Smooth muscle cell of the pulmonary artery (primary cell): ENCODE measurements around the gene LGALS13. TPM values are rescaled to one million over a fixed set of nuclear protein-coding genes. Genes with fewer than 3 reads are reported as not detected.

ENCODE experiments used
- total RNA-seq: library from RNA; depleted of rRNA; stranded (reverse); fragments of >200 nt; gene quantifications from 2 replicates; pipeline ENCODE4 v1.2.3, GENCODE V29; 2014

Gene LGALS13, protein sequence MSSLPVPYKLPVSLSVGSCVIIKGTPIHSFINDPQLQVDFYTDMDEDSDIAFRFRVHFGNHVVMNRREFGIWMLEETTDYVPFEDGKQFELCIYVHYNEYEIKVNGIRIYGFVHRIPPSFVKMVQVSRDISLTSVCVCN
- not detected in 2 replicates for total RNA-seq

GRCh38 chr19:39602224-39602623 lies at the start of gene LGALS13:
Gene LGALS13 (plus strand): TSS chr19:39602524. CDS start chr19:39602569, 45 bp downstream.

GRCh38 chr19:39655613-39656012 lies 53.3 kb downstream of the LGALS13 start, which contains the start of gene LGALS16:
Gene LGALS16 (plus strand): TSS chr19:39655913. CDS start chr19:39655962, 49 bp downstream.

Other genes with a start within 250 kb of the LGALS13 start
- gene PAF1, start 211.4 kb upstream of the LGALS13 start, total RNA-seq, result 23.2 and 26.5 TPM in 2 replicates
- gene MED29, start 211.1 kb upstream of the LGALS13 start, total RNA-seq, result 18.0 and 24.8 TPM in 2 replicates
- 3.0 and 3.3 TPM in 2 replicates for gene ZFP36, start 195.7 kb upstream of the LGALS13 start, total RNA-seq
- gene PLEKHG2, start 189.9 kb upstream of the LGALS13 start, total RNA-seq, result 28.3 and 35.1 TPM in 2 replicates
- gene RPS16, start 166.6 kb upstream of the LGALS13 start, total RNA-seq, result 78.3 and 93.2 TPM in 2 replicates
- 63.9 and 66.3 TPM in 2 replicates for gene SUPT5H, start 156.9 kb upstream of the LGALS13 start, total RNA-seq
- 49.0 and 52.6 TPM in 2 replicates for gene TIMM50, start 121.7 kb upstream of the LGALS13 start, total RNA-seq
- gene DLL3, start 103.6 kb upstream of the LGALS13 start, total RNA-seq, result 0.13 and 0.23 TPM in 2 replicates
- not detected in 2 replicates for gene SELENOV, start 87.4 kb upstream of the LGALS13 start, total RNA-seq
- gene EID2B, start 69.7 kb upstream of the LGALS13 start, total RNA-seq, result 2.1 and 2.7 TPM in 2 replicates
- 8.4 and 11.1 TPM in 2 replicates for gene EID2, start 62.4 kb upstream of the LGALS13 start, total RNA-seq
- gene LGALS16, start 53.4 kb downstream of the LGALS13 start, total RNA-seq, result not detected in 2 replicates
- not detected in 2 replicates for gene LGALS14, start 102.0 kb downstream of the LGALS13 start, total RNA-seq
- not detected in 2 replicates for gene CLC, start 135.5 kb downstream of the LGALS13 start, total RNA-seq
- not detected in 2 replicates for gene LEUTX, start 176.3 kb downstream of the LGALS13 start, total RNA-seq
- 16.3 and 16.8 TPM in 2 replicates for gene DYRK1B, start 231.6 kb downstream of the LGALS13 start, total RNA-seq
- 95.5 and 134 TPM in 2 replicates for gene FBL, start 243.9 kb downstream of the LGALS13 start, total RNA-seq